GM18858 (cell line): ENCODE results near the gene GTF3A.
"Not testable (repeated sequence)": the region's sequence is repeated elsewhere in the genome, so short reads cannot be mapped to it uniquely, and the experiment has no call there.

Source experiments
- ATAC-seq: cut with Tn5 transposase; IDR thresholded peaks from one replicate; pipeline ENCODE4 v1.9.1; 2021; ENCODE audit not compliant: unreplicated experiment

The GTF3A gene

DNA sequence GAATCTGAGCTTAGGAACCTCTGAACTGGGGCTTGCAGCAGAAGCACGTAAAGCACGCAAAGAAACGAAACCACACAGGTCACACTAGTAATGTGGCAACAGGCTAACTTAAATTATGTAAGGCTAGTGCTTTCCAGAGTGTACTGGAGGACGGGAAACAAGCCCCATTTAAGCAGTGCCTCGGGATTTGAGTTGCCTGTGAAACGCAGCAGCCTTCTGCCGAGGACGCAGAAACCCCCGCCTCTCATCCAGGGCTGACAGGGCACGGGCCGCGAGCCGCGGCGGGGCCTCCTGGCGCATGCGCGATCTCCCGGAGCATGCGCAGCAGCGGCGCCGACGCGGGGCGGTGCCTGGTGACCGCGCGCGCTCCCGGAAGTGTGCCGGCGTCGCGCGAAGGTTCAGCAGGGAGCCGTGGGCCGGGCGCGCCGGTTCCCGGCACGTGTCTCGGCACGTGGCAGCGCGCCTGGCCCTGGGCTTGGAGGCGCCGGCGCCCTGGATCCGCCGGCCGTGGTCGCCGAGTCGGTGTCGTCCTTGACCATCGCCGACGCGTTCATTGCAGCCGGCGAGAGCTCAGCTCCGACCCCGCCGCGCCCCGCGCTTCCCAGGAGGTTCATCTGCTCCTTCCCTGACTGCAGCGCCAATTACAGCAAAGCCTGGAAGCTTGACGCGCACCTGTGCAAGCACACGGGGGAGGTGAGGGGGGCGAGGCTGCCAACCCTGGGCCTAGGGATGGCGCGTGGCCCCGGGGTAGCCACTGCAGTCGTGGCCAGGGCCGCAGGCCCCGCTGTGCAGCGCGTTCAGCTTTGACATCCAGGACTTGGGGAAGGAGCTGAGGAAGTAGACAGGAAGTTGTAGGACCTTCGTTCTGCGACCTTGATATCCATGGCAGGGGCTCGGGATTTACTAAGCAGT lies at the start of gene GTF3A:
GTF3A (plus strand) TSS at position 374 of the 912 bp plus-strand sequence.
- ATAC-seq: peak; percentile 54

GRCh38 chr13:27374650-27375049 lies 49.8 kb upstream of the GTF3A start:
- no peak for ATAC-seq

GRCh38 chr13:27375686-27376326 lies 48.6 kb upstream of the GTF3A start:
- no peak for ATAC-seq

GRCh38 chr13:27379126-27379525 lies 45.3 kb upstream of the GTF3A start:
- ATAC-seq: no peak

GRCh38 chr13:27379694-27380641 lies 44.5 kb upstream of the GTF3A start:
- ATAC-seq: no peak

DNA sequence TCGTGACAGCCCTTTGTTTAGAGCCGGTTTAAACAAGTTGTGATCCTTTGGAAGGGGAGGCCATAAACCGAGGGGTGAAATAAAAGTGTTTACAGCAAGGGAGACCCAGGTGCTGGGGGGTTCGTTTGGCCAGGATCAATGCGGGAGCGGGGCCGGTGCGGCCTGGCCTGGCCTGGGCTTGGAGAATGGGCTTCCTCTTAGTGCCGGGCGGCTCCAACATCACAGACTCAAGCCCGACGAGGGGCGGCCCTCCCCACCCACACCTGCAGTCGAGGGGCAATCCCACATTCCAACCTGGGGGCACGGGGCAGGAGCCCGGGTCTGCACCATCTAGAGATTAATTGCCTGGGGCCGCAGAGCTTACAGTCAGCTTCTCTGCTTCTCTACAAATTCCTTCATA lies 42.8 kb upstream of the GTF3A start:
- ATAC-seq: no peak

DNA sequence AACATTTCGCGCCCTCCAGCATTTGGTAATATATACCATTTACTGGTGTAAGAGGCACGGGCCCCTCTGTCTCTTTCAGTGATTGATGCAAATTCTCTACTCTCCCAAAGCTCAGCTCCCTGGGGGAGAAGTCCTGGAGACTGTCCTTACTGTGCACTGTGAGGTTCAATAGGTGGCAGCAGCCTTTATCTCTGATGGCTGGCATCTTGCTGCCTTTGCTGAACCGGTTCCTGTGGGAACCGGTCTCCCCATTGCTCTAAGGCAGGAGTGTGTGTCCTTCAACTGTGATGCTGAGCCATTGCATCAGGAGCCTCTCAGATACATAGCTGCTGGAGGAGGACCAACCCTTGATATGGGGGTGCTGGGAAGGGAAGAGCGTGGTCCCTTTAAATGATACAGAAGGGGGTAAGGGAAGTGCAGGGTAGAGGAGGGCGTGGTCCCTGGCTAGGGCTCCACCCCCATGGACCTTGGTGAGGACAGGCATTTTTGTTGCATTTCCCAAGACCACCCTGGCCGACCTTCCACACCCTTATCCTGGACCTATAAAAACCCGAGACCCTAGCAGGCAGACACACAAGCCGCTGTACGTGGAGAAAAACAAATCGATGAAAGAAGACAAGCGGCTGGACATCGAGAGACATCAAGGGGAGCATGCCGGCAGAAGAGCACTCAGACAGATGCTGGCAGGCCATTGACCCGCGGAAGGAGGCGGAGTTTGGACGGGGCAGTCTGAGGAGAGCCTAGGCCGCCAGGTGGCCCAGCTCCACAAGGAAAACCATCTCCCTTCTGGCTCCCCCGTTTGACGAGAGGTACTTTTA lies 41.1 kb upstream of the GTF3A start:
- ATAC-seq: no peak

DNA sequence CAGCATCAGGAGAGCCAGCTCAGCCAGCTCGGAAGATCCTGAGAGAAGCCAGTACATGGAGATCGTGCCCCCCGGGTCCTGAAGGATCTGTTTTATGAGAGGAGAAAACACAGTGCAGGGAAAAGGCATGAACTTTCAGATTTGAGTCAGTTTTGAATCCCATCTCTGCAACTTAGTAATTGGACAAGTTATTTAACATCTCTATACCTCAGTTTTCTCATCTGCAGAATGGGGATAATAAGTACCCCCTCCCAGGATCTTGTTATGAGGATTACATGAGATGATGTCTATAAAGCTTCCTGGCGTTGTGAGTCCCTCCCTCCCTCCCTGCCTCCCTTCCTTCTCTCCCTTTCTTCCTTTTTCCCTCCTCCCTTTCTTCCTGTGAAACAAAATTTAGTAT lies 40.1 kb upstream of the GTF3A start:
- no peak for ATAC-seq

GRCh38 chr13:27388241-27388640 lies 36.2 kb upstream of the GTF3A start:
- ATAC-seq: no peak

- no peak for ATAC-seq
Observed at GRCh38 chr13:27389891-27390290, 34.5 kb upstream of the GTF3A start.

DNA sequence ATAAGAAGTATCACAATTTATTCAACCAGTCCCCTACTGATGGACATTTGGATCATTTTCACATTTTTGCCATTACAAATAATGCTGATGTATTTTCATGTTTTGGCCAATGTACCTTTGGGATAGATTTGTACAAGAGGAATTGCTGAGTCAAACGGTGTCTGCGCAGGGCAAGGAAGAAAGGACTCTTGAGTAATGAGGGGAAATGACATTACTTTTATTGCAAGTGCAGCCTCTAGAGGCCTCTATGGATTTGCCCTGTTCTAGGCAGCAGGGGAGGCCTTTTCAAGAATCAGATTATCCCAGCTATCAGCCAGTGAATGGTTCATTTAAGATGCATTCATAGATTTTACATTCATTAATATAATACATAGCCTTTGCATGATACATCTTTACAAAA lies 32.9 kb upstream of the GTF3A start:
- ATAC-seq: no peak

DNA sequence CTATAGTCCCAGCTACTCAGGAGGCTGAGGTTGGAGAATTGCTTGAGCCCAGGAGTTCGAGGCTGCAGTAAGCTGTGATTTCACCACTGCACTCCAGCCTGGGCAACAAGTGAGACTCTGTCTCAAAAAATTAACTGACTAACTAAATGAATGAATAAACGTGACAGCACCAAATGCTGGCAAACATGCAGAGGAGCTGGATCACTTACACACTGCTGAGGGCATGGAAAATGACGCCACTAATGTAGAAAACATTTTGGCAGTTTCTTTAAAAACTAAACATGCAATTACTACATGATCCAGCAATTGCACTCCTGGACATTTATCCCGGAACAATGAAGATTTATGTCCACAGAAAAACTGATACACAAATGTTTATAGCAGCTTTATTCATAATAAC lies 31.3 kb upstream of the GTF3A start:
- no peak for ATAC-seq

- no peak for ATAC-seq
Observed at GRCh38 chr13:27395007-27395510, 29.4 kb upstream of the GTF3A start.

GRCh38 chr13:27396252-27396846 lies 28.1 kb upstream of the GTF3A start:
- no peak for ATAC-seq

DNA sequence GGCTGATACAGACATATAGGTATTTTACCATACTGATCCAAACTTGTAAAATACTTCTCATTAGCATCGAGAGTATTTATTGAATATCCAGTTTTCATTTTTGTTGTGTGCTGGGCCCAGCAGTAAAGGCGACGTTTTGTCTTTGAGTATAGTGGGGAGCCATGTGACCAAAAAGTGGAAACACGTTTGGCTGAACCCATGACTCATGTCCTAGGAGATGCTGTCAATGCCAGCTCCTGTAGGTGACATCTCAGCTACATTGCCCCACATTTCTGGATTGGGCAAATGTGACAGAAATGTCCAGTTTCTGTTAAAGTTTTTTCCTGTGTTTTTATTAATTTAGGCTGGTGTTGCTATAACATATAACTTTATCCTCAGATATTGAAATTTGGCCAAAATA lies 26.1 kb upstream of the GTF3A start:
- ATAC-seq: no peak

DNA sequence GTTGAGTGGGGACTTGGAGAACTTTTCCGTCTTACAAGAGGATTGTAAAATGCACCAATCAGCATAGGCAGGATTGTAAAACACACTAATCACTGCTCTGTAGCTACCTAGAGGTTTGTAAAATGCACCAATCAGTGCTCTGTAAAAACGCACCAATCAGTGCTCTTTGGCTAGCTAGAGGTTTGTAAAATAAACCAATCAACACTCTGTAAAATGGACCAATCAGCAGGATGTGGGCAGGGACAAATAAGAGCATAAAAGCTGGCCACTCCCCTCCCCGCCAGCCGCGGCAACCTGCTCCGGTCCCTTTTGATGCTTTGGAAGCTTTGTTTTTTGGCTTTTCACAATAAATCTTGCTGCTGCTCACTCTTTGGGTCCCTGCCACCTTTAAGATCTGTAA lies 24.0 kb upstream of the GTF3A start:
- ATAC-seq: not testable (repeated sequence)

- ATAC-seq: no peak
Observed at GRCh38 chr13:27401210-27401609, 23.2 kb upstream of the GTF3A start.

DNA sequence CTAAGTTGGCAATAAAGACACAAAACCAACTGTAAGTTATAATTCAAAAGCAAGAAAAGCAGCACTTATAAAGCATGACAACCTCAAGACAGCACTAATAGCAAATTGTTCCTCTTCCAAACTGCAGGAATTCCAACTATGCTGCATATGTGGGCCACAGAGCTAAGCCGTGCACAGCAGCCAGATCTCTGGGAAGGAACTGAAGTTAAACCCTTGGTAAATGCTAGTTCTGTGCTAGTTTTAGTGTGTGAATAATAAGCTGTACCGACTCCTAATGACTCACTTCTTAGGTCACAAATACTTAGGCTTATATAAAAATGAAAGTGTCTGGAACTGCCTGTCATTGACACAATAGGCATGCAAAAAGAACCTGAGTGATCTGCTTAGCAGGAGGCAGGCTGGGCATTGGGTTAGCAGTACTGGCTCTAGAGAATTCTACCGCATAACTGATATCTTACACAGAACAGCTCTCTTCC lies 21.2 kb upstream of the GTF3A start:
- ATAC-seq: no peak

DNA sequence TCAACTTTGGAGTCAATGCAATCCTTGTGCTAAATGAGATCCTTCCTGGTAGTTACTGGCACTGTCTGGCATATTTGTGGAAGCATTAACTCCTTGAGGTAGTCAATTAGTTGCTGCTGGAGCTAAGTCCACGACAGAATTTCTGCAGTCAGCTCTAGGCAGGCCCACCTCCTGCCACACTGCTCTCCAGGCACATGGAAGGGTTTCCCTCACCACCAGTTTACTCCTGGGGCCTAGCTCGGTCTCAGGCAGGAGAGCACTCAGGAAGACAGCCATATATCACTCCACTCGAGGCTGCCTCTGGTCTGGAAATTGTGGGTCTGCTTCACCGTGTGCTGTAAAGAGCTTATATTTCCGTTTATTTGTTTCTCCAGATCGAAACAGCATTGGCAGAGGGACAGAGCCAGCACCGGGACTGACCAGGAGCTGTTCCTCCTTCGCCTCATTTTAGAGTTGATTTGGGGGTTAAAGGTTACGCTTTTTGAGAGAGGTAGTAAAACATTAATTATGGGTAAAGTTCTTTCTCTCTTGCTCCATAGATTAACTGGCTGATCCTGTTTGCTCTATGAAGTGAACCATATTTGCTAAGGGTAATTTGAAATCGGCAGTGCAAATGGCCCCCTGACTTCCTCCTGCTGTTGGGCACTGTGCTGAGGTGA lies 20.6 kb upstream of the GTF3A start:
- no peak for ATAC-seq
